K562 (cell line): ENCODE results near the gene SPOCD1. TPM values are rescaled to one million over a fixed set of nuclear protein-coding genes. Genes with fewer than 3 reads are reported as not detected.
A peak's percentile ranks its signal among the peaks of the same experiment; 100 is the strongest.

ENCODE experiments used
- CGGBP1 ChIP-seq: fragments of 250-450 bp; sonication (Bioruptor Pico); IDR thresholded peaks from 2 replicates; pipeline ENCODE4 v1.9.0; 2021; ENCODE audit warnings: mild to moderate bottlenecking
- CTBP1 ChIP-seq: fragments of 450-650 bp; IDR thresholded peaks from 2 replicates; pipeline ENCODE4 v1.6.1; 2016; ENCODE audit warnings: borderline replicate concordance
- CTCF ChIP-seq, 3 experiments: IDR thresholded peaks in 2 of 3; conservative IDR thresholded peaks in 1 of 3; 2 replicates each; pipeline ENCODE4 v1.5.1; 2011 to 2012; ENCODE audit warnings: low read length in 3 of 3, mild to moderate bottlenecking in 3 of 3, control low read depth in 2 of 3, improper control_type of control experiment in 1 of 3, inconsistent platforms in 1 of 3, low read depth in 1 of 3, mixed read lengths in 1 of 3, moderate library complexity in 1 of 3; ENCODE audit not compliant: insufficient read depth in 2 of 3
- ELF4 ChIP-seq: fragments of 450-650 bp; formaldehyde crosslinking; IDR thresholded peaks from 2 replicates; pipeline ENCODE4 v1.4.0; 2022; ENCODE audit warnings: missing genetic modification characterization
- HMGN3 ChIP-seq: IDR thresholded peaks from 2 replicates; pipeline ENCODE4 v1.6.1; 2011; ENCODE audit warnings: borderline replicate concordance, low read depth, mild to moderate bottlenecking, mixed read lengths, low read length; ENCODE audit not compliant: insufficient read length; ENCODE audit errors: extremely low read depth
- NR1H2 ChIP-seq: sonication (generic); formaldehyde crosslinking; IDR thresholded peaks from 2 replicates; pipeline ENCODE4 v1.4.0; 2020; ENCODE audit warnings: mild to moderate bottlenecking, missing genetic modification reagents
- PHB ChIP-seq: fragments of 250-450 bp; sonication (Bioruptor Pico); IDR thresholded peaks from 2 replicates; pipeline ENCODE4 v1.5.0; 2021
- SREBF1 ChIP-seq: fragments of 150-350 bp; IDR thresholded peaks from 2 replicates; pipeline ENCODE4 v1.6.1; 2014; ENCODE audit warnings: antibody characterized with exemption, low read depth, low read length, borderline replicate concordance
- XRCC4 ChIP-seq: IDR thresholded peaks from one replicate; pipeline ENCODE4 v1.6.1; 2011; ENCODE audit not compliant: insufficient read depth, insufficient read length; ENCODE audit errors: extremely low read depth
- ZBTB1 ChIP-seq: sonication (generic); formaldehyde crosslinking; IDR thresholded peaks from 2 replicates; pipeline ENCODE4 v1.8.1; 2023; ENCODE audit warnings: missing genetic modification reagents, low read depth, mild to moderate bottlenecking, borderline replicate concordance
- ZNF3 ChIP-seq: fragments of 250-450 bp; sonication (Bioruptor Pico); IDR thresholded peaks from 2 replicates; pipeline ENCODE4 v1.5.0; 2021; ENCODE audit warnings: mild to moderate bottlenecking, moderate library complexity
- ZNF354B ChIP-seq: fragments of 250-450 bp; sonication (Bioruptor Pico); IDR thresholded peaks from 2 replicates; pipeline ENCODE4 v1.4.0; 2020
- ZNF407 ChIP-seq: fragments of 450-650 bp; IDR thresholded peaks from 2 replicates; pipeline ENCODE4 v1.6.1; 2016; ENCODE audit warnings: low read depth
- ZNF512 ChIP-seq: IDR thresholded peaks from 2 replicates; pipeline ENCODE4 v1.6.1; 2016; ENCODE audit warnings: missing genetic modification characterization, missing compliant biosample characterization
- ZNF551 ChIP-seq: fragments of 250-450 bp; sonication (Bioruptor Pico); IDR thresholded peaks from 2 replicates; pipeline ENCODE4 v1.5.0; 2021; ENCODE audit warnings: mild to moderate bottlenecking, moderate library complexity
- polyA plus RNA-seq, 8 experiments: library from polyadenylated mRNA; depleted of rRNA in 4 of 8; stranded (reverse) in 5 of 8; unstranded in 3 of 8; fragments of >200 nt; fragmentation: Nextera tagmentation in 2 of 8; fragmentation: Illumina TruSeq in 1 of 8; extraction: Ambion mirVana in 2 of 8; extraction: Trizol in 1 of 8; gene quantifications; 2 replicates each; pipeline versions ENCODE4 v1.2.1 to v1.2.3, GENCODE V29; 2011 to 2014; ENCODE audit warnings: inconsistent platforms in 1 of 8, missing spikeins in 1 of 8
- total RNA-seq, 7 experiments: library from RNA; depleted of rRNA in 6 of 7; stranded (reverse); fragments of >200 nt in 6 of 7; fragmentation: Illumina TruSeq in 2 of 7; extraction: Trizol in 2 of 7; gene quantifications; 2 replicates each; pipeline versions ENCODE4 v1.2.1 to v1.2.3, GENCODE V29; 2011 to 2021; ENCODE audit warnings: low replicate concordance in 1 of 7

The SPOCD1 gene
- total and polyA plus RNA-seq, 9 of the 15 experiments (the other 6 are each of a cell fraction or from before 2014, with no cell fraction given) = 0.03 to 0.71 (median 0.26) TPM; not detected in 1

- TF ChIP-seq SREBF1 (no peak), XRCC4 (no peak), CTCF (IDR thresholded peaks at IDR 0.05 in 2 of 3, conservative IDR thresholded peaks at IDR 0.05 in 1 of 3; ENCODE audit: insufficient read depth in 2 of 3, low read depth in 1 of 3, low read length in 3 of 3) (peak; percentile 52 to 64 (median 58); a peak in 4 of 6 replicates), ZBTB1 (CRISPR knock-in tag) (no peak), ZNF551 (no peak), ZNF512 (no peak), HMGN3 (no peak), ZNF354B (CRISPR knock-in tag) (no peak), NR1H2 (no peak), CTBP1 (peak; percentile 45; the same call in 1 of the 2 replicates), CGGBP1 (CRISPR knock-in tag) (no peak), ZNF407 (no peak), ELF4 (no peak), PHB (CRISPR knock-in tag) (no peak), ZNF3 (no peak)
These were observed 52.8 kb downstream of the SPOCD1 start (continued) for GRCh38 chr1:31762726-31763670.
